Fibroblast of lung (primary cell): Measurements from ENCODE around the gene DENR.

ENCODE experiments used
- EZH2 ChIP-seq: IDR thresholded peaks from 2 replicates; pipeline ENCODE4 v1.5.1; 2012; ENCODE audit warnings: low read length, control low read depth, mild to moderate bottlenecking; ENCODE audit errors: missing control alignments
- TF ChIP-seq, protein P1 (sequence below), 2 donors: IDR thresholded peaks in 1 of 2; conservative IDR thresholded peaks in 1 of 2; 1 replicate in 1 of 2; 2 replicates in 1 of 2; pipeline ENCODE4 v1.5.1; 2011 to 2012; ENCODE audit warnings: low read length in 2 of 2, control low read depth in 1 of 2, inconsistent platforms in 1 of 2, low read depth in 1 of 2, mild to moderate bottlenecking in 1 of 2

DNA sequence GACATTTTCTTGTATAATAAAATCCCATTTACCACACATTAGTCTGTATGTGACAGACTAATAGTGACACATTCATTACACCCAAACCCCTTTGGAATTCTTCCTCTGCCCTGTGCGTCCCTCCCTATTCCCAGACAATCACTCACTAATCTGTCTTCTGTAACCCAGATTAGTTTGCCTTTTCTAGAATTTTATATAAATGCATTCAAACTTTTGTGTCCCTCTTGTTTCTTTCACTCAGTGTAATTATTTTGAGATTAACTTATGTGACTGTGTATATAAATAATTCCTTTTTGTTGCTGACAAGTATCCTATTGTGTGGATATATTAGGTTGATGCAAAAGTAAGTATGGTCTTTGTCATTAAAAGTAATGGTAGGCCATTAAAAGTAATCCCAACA is 55.0 kb downstream of the DENR start:
- TF ChIP-seq EZH2: no peak
- TF ChIP-seq, protein P1, sequence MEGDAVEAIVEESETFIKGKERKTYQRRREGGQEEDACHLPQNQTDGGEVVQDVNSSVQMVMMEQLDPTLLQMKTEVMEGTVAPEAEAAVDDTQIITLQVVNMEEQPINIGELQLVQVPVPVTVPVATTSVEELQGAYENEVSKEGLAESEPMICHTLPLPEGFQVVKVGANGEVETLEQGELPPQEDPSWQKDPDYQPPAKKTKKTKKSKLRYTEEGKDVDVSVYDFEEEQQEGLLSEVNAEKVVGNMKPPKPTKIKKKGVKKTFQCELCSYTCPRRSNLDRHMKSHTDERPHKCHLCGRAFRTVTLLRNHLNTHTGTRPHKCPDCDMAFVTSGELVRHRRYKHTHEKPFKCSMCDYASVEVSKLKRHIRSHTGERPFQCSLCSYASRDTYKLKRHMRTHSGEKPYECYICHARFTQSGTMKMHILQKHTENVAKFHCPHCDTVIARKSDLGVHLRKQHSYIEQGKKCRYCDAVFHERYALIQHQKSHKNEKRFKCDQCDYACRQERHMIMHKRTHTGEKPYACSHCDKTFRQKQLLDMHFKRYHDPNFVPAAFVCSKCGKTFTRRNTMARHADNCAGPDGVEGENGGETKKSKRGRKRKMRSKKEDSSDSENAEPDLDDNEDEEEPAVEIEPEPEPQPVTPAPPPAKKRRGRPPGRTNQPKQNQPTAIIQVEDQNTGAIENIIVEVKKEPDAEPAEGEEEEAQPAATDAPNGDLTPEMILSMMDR (conservative IDR thresholded peaks at IDR 0.05 in 1 of 2, IDR thresholded peaks at IDR 0.05 in 1 of 2; ENCODE audit: low read depth in 1 of 2, low read length in 2 of 2): no peak
